H1 (cell line): ENCODE measurements around the gene NCKAP1. TPM values are rescaled to one million over a fixed set of nuclear protein-coding genes. Genes with fewer than 3 reads are reported as not detected.

Experiments used
- ASH2L ChIP-seq: fragments of 200-600, 300-600 bp; sonication (generic); IDR thresholded peaks from one replicate; pipeline ENCODE4 v1.7.1; 2017; ENCODE audit warnings: low read length
- KDM4A ChIP-seq: IDR thresholded peaks from one replicate; pipeline ENCODE4 v1.7.1; 2012; ENCODE audit warnings: low read depth, mild to moderate bottlenecking, moderate library complexity, low read length, inconsistent platforms; ENCODE audit not compliant: severe bottlenecking
- RNF2 ChIP-seq: fragments of 200-900, 300-1000 bp; sonication (generic); IDR thresholded peaks from 2 replicates; pipeline ENCODE4 v1.7.1; 2016; ENCODE audit warnings: borderline replicate concordance, low read depth, mild to moderate bottlenecking, antibody characterized with exemption, low read length; ENCODE audit not compliant: poor library complexity, severe bottlenecking; ENCODE audit errors: missing control alignments
- SRF ChIP-seq: IDR thresholded peaks from 2 replicates; pipeline ENCODE4 v1.6.1; 2011; ENCODE audit warnings: mild to moderate bottlenecking, low read depth, low read length, moderate library complexity
- polyA plus RNA-seq, 7 experiments: library from polyadenylated mRNA; depleted of rRNA in 3 of 7; stranded (reverse) in 5 of 7; unstranded in 2 of 7; fragments of >200 nt in 5 of 7; fragments of 200-250 nt in 2 of 7; gene quantifications; 1 replicate in 5 of 7; 2 replicates in 1 of 7; 4 replicates in 1 of 7; pipeline versions ENCODE4 v1.2.1 to v1.2.3, GENCODE V29; 2011 to 2013; ENCODE audit warnings: missing spikeins in 2 of 7, mixed read lengths in 2 of 7
- total RNA-seq: library from RNA; stranded (reverse); fragmentation: NEBNext Ultra II Directional; extraction: Animal tissue kit (Norgen Biotek cat#: 25700); gene quantifications from 2 replicates; pipeline ENCODE4 v1.2.1, GENCODE V29; 2021
- TF ChIP-seq, protein P1 (sequence below): IDR thresholded peaks from 2 replicates; pipeline ENCODE4 v1.6.1; 2011; ENCODE audit warnings: low read depth, mild to moderate bottlenecking, low read length; ENCODE audit not compliant: insufficient read depth

Gene NCKAP1
- total and polyA plus RNA-seq, 2 of the 8 experiments (the other 6 are each of a cell fraction or from before 2014, with no cell fraction given): 90.8 to 173 TPM

DNA sequence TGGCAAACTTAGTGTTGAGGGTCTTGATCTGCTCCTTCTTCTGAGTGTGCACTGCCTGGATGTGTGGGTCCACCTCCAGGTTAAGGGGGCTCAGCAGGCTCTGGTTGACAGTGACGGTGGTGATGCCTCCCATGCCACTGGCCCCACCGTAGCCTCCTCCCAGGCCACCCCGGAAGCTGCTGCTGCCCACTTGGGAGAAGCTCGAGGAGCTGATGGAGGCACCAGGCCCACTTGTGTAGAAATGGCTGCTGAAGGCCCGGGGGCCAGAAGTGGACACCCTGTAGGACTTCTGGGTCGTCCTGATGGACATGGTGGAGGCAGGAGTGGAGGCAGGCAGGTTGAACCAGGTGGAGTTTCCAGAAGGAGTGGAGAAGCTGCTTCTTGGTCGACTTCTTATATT lies 33.9 kb upstream of the NCKAP1 start (continued):
- TF ChIP-seq ASH2L (no peak), KDM4A (no peak), RNF2 (no peak), SRF (no peak)
- TF ChIP-seq, protein P1, sequence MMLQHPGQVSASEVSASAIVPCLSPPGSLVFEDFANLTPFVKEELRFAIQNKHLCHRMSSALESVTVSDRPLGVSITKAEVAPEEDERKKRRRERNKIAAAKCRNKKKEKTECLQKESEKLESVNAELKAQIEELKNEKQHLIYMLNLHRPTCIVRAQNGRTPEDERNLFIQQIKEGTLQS: no peak
